Measurements from ENCODE around the gene GLP1R. TPM values are rescaled to one million over a fixed set of nuclear protein-coding genes. Genes with fewer than 3 reads are reported as not detected.

Gene GLP1R
- total and polyA plus RNA-seq, 2 donors from 2014 or later, result 0.13 to 0.22 TPM

GRCh38 chr6:39086711-39087110, 38.1 kb downstream of the GLP1R start:
- intact Hi-C loops (cut with DNase I), result no loop called here
- no peak overlapping the region for H3K4me3 ChIP-seq (ENCODE audit: low read length in 3 of 3)
- no peak overlapping the region for H3K27ac ChIP-seq (ENCODE audit: low read depth in 2 of 2, low read length in 2 of 2)
- H3K27me3 ChIP-seq (ENCODE audit: control insufficient read depth, insufficient read depth, low read length), result no peaks in the 10 kb centered on the region
- H3K36me3 ChIP-seq (ENCODE audit: control insufficient read depth in 2 of 3, insufficient read depth in 3 of 3, low read length in 3 of 3), result no peaks in the 10 kb centered on the region
- no peak overlapping the region for H3K9ac ChIP-seq (ENCODE audit: low read length in 3 of 3)
- TF ChIP-seq CTCF (IDR thresholded peaks at IDR 0.05; ENCODE audit: borderline replicate concordance, extremely low read depth, insufficient read depth), result no peak
- FAIRE-seq (no peak), DNase-seq (no peak)
- no peaks in the 10 kb centered on the region for H3K9me3 ChIP-seq (ENCODE audit: control insufficient read depth in 2 of 3, insufficient read depth in 1 of 3, low read length in 3 of 3)
- no peaks in the 10 kb centered on the region for H3K4me1 ChIP-seq (ENCODE audit: control insufficient read depth in 2 of 3, insufficient read depth in 2 of 3, low read depth in 1 of 3, low read length in 3 of 3)

GRCh38 chr6:39087197-39087596, 38.6 kb downstream of the GLP1R start:
- no peaks in the 10 kb centered on the region for H3K4me1 ChIP-seq (ENCODE audit: control insufficient read depth in 2 of 3, insufficient read depth in 2 of 3, low read depth in 1 of 3, low read length in 3 of 3)
- DNase-seq (no peak), FAIRE-seq (no peak)
- TF ChIP-seq CTCF (IDR thresholded peaks at IDR 0.05; ENCODE audit: borderline replicate concordance, extremely low read depth, insufficient read depth), result no peak
- no peaks in the 10 kb centered on the region for H3K27me3 ChIP-seq (ENCODE audit: control insufficient read depth, insufficient read depth, low read length)
- H3K4me3 ChIP-seq (ENCODE audit: low read length in 3 of 3), result no peak overlapping the region
- no peaks in the 10 kb centered on the region for H3K9me3 ChIP-seq (ENCODE audit: control insufficient read depth in 2 of 3, insufficient read depth in 1 of 3, low read length in 3 of 3)
- H3K36me3 ChIP-seq (ENCODE audit: control insufficient read depth in 2 of 3, insufficient read depth in 3 of 3, low read length in 3 of 3), result no peaks in the 10 kb centered on the region
- intact Hi-C loops (cut with DNase I), result no loop called here
- no peak overlapping the region for H3K27ac ChIP-seq (ENCODE audit: low read depth in 2 of 2, low read length in 2 of 2)
- H3K9ac ChIP-seq (ENCODE audit: low read length in 3 of 3), result no peak overlapping the region

GRCh38 chr6:39088331-39088730, 39.8 kb downstream of the GLP1R start:
- DNase-seq, result peak in 4 of 5 donors; percentile 74 to 94 (median 87)
- Histone ChIP-seq H3K9me3 (ENCODE audit: control insufficient read depth in 2 of 3, insufficient read depth in 1 of 3, low read length in 3 of 3) (no peaks in the 10 kb centered on the region), H3K9ac (ENCODE audit: low read length in 3 of 3) (no peak overlapping the region), H3K4me1 (ENCODE audit: control insufficient read depth in 2 of 3, insufficient read depth in 2 of 3, low read depth in 1 of 3, low read length in 3 of 3) (no peaks in the 10 kb centered on the region), H3K36me3 (ENCODE audit: control insufficient read depth in 2 of 3, insufficient read depth in 3 of 3, low read length in 3 of 3) (no peaks in the 10 kb centered on the region), H3K4me3 (ENCODE audit: low read length in 3 of 3) (no peak overlapping the region), H3K27ac (ENCODE audit: low read depth in 2 of 2, low read length in 2 of 2) (no peak overlapping the region), H3K27me3 (ENCODE audit: control insufficient read depth, insufficient read depth, low read length) (no peaks in the 10 kb centered on the region)
- intact Hi-C loops (cut with DNase I), result no loop called here
- no peak for FAIRE-seq
- peak; percentile 36 for TF ChIP-seq CTCF (IDR thresholded peaks at IDR 0.05; ENCODE audit: borderline replicate concordance, extremely low read depth, insufficient read depth)

GRCh38 chr6:39090036-39090435, 41.5 kb downstream of the GLP1R start:
- Histone ChIP-seq H3K36me3 (ENCODE audit: control insufficient read depth in 2 of 3, insufficient read depth in 3 of 3, low read length in 3 of 3) (no peaks in the 10 kb centered on the region), H3K9me3 (ENCODE audit: control insufficient read depth in 2 of 3, insufficient read depth in 1 of 3, low read length in 3 of 3) (no peaks in the 10 kb centered on the region), H3K9ac (ENCODE audit: low read length in 3 of 3) (no peak overlapping the region), H3K4me1 (ENCODE audit: control insufficient read depth in 2 of 3, insufficient read depth in 2 of 3, low read depth in 1 of 3, low read length in 3 of 3) (no peaks in the 10 kb centered on the region), H3K27ac (ENCODE audit: low read depth in 2 of 2, low read length in 2 of 2) (no peak overlapping the region), H3K27me3 (ENCODE audit: control insufficient read depth, insufficient read depth, low read length) (no peaks in the 10 kb centered on the region), H3K4me3 (ENCODE audit: low read length in 3 of 3) (no peak overlapping the region)
- no peak for TF ChIP-seq CTCF (IDR thresholded peaks at IDR 0.05; ENCODE audit: borderline replicate concordance, extremely low read depth, insufficient read depth)
- FAIRE-seq, result no peak
- intact Hi-C loops (cut with DNase I), result no loop called here
- no peak for DNase-seq
